Gastroesophageal sphincter (tissue), 3 donors: Measurements from ENCODE around the gene CCDC91.

Source experiments
- CTCF ChIP-seq, 4 experiments: fragments of 200-600 bp in 2 of 4; fragments of 450-650 bp in 2 of 4; sonication (generic) in 1 of 4; IDR thresholded peaks; one replicate each; pipeline ENCODE4 v1.5.1; 2017 to 2019; ENCODE audit warnings: antibody characterized with exemption in 4 of 4, mild to moderate bottlenecking in 2 of 4, moderate library complexity in 2 of 4
- POLR2AphosphoS5 ChIP-seq: sonication (generic); formaldehyde crosslinking; IDR thresholded peaks from one replicate; pipeline ENCODE4 v1.6.1; 2017; ENCODE audit warnings: antibody characterized with exemption

GRCh38 chr12:28388879-28389278 lies 198.6 kb downstream of the CCDC91 start:
- TF ChIP-seq CTCF (IDR thresholded peaks at IDR 0.05) (no peak), POLR2AphosphoS5 (no peak)
